DOHH2 (cell line): ENCODE data around the gene BDH1.
A peak's percentile ranks its signal among the peaks of the same experiment; 100 is the strongest.

Source experiments
- H3F3A ChIP-seq: fragments of 200-600 bp; sonication (generic), shearing (Covaris generic); 2 replicates; pipeline ENCODE4 v1.6.0; 2016; ENCODE audit warnings: antibody characterized with exemption, mild to moderate bottlenecking; ENCODE audit not compliant: control insufficient read depth, insufficient read depth
- H3K27ac ChIP-seq: fragments of 200-600 bp; sonication (generic); 2 replicates; pipeline ENCODE4 v1.5.1; 2014; ENCODE audit warnings: low read depth, mild to moderate bottlenecking, low read length, moderate library complexity
- H3K27me3 ChIP-seq: fragments of 200-600 bp; sonication (generic); 2 replicates; pipeline ENCODE4 v1.6.1; 2014; ENCODE audit warnings: mild to moderate bottlenecking, low read length, mixed read lengths; ENCODE audit not compliant: control insufficient read depth
- H3K36me3 ChIP-seq: fragments of 200-600 bp; sonication (generic); 2 replicates; pipeline ENCODE4 v1.6.1; 2014; ENCODE audit warnings: mild to moderate bottlenecking, low read length, moderate library complexity, mixed read lengths; ENCODE audit not compliant: control insufficient read depth
- H3K4me1 ChIP-seq: fragments of 200-600 bp; sonication (generic); 2 replicates; pipeline ENCODE4 v1.6.1; 2014; ENCODE audit warnings: mild to moderate bottlenecking, low read length, mixed read lengths; ENCODE audit not compliant: control insufficient read depth
- H3K4me2 ChIP-seq: fragments of 200-600 bp; sonication (generic); 2 replicates; pipeline ENCODE4 v1.6.0; 2014; ENCODE audit warnings: mild to moderate bottlenecking, low read length, moderate library complexity
- H3K4me3 ChIP-seq: fragments of 200-600 bp; sonication (generic); 2 replicates; pipeline ENCODE4 v1.5.1; 2014; ENCODE audit warnings: mild to moderate bottlenecking, low read length, mixed read lengths
- H3K79me2 ChIP-seq: fragments of 200-600 bp; sonication (generic); 2 replicates; pipeline ENCODE4 v1.6.1; 2014; ENCODE audit warnings: mild to moderate bottlenecking, low read length, mixed read lengths; ENCODE audit not compliant: control insufficient read depth
- H3K9me2 ChIP-seq: fragments of 200-600 bp; sonication (generic); replicated peaks from 2 replicates; pipeline ENCODE4 v1.6.1; 2014; ENCODE audit warnings: mild to moderate bottlenecking, low read length, mixed read lengths; ENCODE audit not compliant: control insufficient read depth
- H3K9me3 ChIP-seq: fragments of 200-600 bp; sonication (generic); 2 replicates; pipeline ENCODE4 v1.6.1; 2014; ENCODE audit warnings: antibody characterized with exemption, low read length, mixed read lengths; ENCODE audit not compliant: control insufficient read depth, insufficient read depth
- H4K20me1 ChIP-seq: fragments of 200-600 bp; sonication (generic); 2 replicates; pipeline ENCODE4 v1.6.0; 2014; ENCODE audit warnings: low read depth, mild to moderate bottlenecking, antibody characterized with exemption, low read length, moderate library complexity; ENCODE audit not compliant: control insufficient read depth, insufficient read depth
- EZH2phosphoT487 ChIP-seq: fragments of 200-600 bp; sonication (generic); IDR thresholded peaks from 2 replicates; pipeline ENCODE4 v1.6.1; 2017; ENCODE audit warnings: borderline replicate concordance, mild to moderate bottlenecking, antibody characterized with exemption, low read length, moderate library complexity, mixed read lengths
- TF ChIP-seq, protein P1 (sequence below): fragments of 200-600 bp; sonication (generic); IDR thresholded peaks from one replicate; pipeline ENCODE4 v1.5.1; 2014; ENCODE audit warnings: antibody characterized with exemption, mild to moderate bottlenecking, low read depth, low read length; ENCODE audit not compliant: poor library complexity, severe bottlenecking

BDH1 gene

DNA sequence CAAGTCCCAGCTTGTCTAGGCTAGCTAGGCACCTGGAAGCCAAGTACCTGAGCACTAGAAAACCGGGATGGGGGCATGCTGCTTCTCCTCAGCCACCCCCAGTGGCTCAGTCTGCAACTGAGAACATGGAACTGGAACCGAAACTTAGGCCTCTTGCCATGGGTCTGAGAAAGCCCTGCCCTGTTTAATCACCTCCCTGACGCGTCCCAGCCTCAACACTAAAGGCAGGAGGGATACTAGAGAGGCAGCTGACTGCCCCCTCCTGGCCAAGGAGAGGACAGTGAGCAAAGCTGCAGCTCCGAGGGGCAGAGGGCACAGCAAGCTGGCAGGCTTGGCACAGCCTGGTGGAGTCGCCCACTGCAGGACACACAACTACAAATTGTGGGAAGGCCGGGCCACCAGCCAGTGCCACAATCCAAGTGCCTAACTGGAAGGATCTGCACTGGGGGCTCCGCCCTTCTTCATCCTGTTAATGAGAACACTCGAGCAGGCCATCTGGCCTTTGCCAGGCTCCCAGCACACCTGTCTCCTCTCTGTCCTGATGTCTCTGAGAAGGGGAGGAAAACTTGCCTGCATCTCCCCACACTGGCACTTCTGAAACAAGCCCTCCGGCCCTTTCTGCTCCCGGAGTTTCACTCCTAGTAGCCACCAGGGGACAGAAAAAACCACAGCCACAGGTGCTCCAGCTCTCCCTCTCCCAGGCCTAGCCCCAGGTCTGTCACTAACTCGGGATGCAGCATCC, 53.7 kb downstream of the BDH1 start:
- Histone ChIP-seq H3K4me3 (peak overlapping the region; percentile 48), H3F3A (no peaks in the 10 kb centered on the region), H3K9me2 (no peaks in the 10 kb centered on the region), H3K36me3 (no peaks in the 10 kb centered on the region), H3K4me2 (peak overlapping the region; percentile 50), H3K9me3 (no peaks in the 10 kb centered on the region), H3K27me3 (no peaks in the 10 kb centered on the region), H3K79me2 (no peaks in the 10 kb centered on the region), H3K4me1 (peaks cover 14% of the 10 kb centered on the region), H3K27ac (no peak overlapping the region), H4K20me1 (no peaks in the 10 kb centered on the region)
- TF ChIP-seq EZH2phosphoT487, result no peak
- TF ChIP-seq, protein P1, sequence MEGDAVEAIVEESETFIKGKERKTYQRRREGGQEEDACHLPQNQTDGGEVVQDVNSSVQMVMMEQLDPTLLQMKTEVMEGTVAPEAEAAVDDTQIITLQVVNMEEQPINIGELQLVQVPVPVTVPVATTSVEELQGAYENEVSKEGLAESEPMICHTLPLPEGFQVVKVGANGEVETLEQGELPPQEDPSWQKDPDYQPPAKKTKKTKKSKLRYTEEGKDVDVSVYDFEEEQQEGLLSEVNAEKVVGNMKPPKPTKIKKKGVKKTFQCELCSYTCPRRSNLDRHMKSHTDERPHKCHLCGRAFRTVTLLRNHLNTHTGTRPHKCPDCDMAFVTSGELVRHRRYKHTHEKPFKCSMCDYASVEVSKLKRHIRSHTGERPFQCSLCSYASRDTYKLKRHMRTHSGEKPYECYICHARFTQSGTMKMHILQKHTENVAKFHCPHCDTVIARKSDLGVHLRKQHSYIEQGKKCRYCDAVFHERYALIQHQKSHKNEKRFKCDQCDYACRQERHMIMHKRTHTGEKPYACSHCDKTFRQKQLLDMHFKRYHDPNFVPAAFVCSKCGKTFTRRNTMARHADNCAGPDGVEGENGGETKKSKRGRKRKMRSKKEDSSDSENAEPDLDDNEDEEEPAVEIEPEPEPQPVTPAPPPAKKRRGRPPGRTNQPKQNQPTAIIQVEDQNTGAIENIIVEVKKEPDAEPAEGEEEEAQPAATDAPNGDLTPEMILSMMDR, result peak; percentile 89

DNA sequence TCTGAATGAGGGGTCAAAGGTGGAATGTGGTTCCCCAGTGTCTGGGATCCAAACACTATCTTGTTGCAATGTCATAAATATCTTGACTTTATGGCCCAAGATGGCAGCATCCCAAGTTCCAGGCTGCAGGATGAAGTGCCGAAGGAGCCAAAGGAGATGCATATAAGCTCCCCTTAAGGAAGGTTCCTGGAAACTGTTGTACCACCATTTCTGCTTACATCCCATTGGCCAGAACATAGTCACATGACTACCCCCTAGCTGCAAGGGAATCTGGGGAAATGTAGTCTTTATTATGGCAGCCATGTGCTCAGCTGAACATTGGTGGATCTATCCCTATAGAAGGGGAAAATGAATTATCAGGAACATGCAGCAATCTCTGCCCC, 54.3 kb downstream of the BDH1 start:
- Histone ChIP-seq H3K79me2 (no peaks in the 10 kb centered on the region), H3K9me2 (no peaks in the 10 kb centered on the region), H3K9me3 (no peaks in the 10 kb centered on the region), H3K4me3 (peak overlapping the region; percentile 48), H3K4me1 (peaks cover 14% of the 10 kb centered on the region), H3K27ac (no peak overlapping the region), H3K27me3 (no peaks in the 10 kb centered on the region), H3F3A (no peaks in the 10 kb centered on the region), H3K4me2 (peak overlapping the region; percentile 50), H4K20me1 (no peaks in the 10 kb centered on the region), H3K36me3 (no peaks in the 10 kb centered on the region)
- TF ChIP-seq, protein P1, result no peak
- TF ChIP-seq EZH2phosphoT487, result no peak

DNA sequence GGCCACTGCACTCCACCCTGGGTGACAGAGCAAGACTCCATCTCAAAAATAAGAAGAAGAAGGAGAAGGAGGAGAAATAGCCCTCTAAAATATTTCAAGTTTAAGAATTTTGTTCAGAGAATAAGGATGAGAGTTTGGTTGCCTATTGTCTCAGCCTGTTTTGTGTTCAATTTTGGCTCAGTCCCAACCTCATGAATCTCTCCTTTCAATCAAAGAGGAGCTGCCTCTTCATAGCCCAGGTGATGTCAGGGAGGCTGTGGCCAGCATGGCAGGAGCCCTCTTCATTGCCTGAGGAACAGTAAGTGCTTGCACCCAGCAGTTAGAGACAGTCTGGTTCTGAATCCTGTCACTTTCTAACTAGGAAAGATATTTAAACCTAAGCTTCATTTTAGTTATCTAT, 55.0 kb downstream of the BDH1 start:
- peaks cover 14% of the 10 kb centered on the region for H3K4me1 ChIP-seq
- TF ChIP-seq EZH2phosphoT487, result no peak
- TF ChIP-seq, protein P1, result no peak
- no peaks in the 10 kb centered on the region for H4K20me1 ChIP-seq

More for the DNA sequence above, 55.0 kb downstream of the BDH1 start:
- H3K9me3 ChIP-seq, result no peaks in the 10 kb centered on the region
- no peaks in the 10 kb centered on the region for H3F3A ChIP-seq
- no peaks in the 10 kb centered on the region for H3K36me3 ChIP-seq
- no peaks in the 10 kb centered on the region for H3K27me3 ChIP-seq
- no peaks in the 10 kb centered on the region for H3K9me2 ChIP-seq
- no peaks in the 10 kb centered on the region for H3K79me2 ChIP-seq
- H3K27ac ChIP-seq, result no peak overlapping the region
- H3K4me3 ChIP-seq, result no peak overlapping the region
- no peak overlapping the region for H3K4me2 ChIP-seq
